ENCODE results near the gene GJD4. TPM values are rescaled to one million over a fixed set of nuclear protein-coding genes. Genes with fewer than 3 reads are reported as not detected.

GJD4 gene
- total RNA-seq, 4 donors from 2014 or later: not detected

DNA sequence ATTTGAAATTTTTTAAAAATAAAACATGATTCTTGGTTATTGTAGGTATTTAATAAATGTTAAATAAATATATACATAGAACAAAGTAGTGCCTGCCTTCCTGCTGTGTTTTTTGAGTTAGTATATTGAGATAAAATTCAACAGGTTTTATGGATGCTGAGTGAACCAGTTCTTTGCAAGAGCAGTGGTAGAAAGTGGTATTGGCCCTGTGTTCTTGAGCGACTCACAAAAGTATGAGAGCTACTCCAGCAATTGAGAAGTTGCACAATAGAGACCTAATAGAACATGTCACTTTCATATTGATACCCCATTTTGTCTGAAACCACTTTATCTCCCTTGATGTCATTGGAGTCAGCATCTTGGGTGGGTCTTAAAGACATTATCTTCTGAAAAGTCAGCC, 32.6 kb upstream of the GJD4 start:
- WGBS, 2 donors: 95 to 100% methylated on average over 1 of the region's 1 CpG

DNA sequence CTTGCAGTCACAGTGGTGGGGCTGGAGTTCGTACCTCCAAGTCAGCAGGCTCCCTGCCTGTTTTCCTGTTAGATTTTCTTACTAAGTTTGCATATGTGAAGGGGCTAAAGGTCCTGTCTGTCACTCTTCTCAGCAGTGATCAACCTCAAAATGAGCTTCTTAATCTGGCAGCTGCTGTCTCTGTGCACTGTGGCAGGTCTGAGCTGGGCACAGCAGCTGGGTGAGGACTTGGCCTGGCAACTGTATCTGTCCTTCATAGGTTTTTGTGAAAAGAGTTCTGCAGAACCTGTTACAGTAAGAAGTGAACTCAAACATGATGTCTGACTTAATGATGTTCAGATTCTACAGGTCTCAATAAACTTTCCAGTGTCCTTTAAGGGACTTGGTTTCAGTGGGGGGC, 31.3 kb upstream of the GJD4 start:
- TF ChIP-seq, protein P1, sequence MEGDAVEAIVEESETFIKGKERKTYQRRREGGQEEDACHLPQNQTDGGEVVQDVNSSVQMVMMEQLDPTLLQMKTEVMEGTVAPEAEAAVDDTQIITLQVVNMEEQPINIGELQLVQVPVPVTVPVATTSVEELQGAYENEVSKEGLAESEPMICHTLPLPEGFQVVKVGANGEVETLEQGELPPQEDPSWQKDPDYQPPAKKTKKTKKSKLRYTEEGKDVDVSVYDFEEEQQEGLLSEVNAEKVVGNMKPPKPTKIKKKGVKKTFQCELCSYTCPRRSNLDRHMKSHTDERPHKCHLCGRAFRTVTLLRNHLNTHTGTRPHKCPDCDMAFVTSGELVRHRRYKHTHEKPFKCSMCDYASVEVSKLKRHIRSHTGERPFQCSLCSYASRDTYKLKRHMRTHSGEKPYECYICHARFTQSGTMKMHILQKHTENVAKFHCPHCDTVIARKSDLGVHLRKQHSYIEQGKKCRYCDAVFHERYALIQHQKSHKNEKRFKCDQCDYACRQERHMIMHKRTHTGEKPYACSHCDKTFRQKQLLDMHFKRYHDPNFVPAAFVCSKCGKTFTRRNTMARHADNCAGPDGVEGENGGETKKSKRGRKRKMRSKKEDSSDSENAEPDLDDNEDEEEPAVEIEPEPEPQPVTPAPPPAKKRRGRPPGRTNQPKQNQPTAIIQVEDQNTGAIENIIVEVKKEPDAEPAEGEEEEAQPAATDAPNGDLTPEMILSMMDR (IDR thresholded peaks at IDR 0.05): no peak
- TF ChIP-seq POLR2A (IDR thresholded peaks at IDR 0.05): no peak
- H3K4me1 ChIP-seq: no peaks in the 10 kb centered on the region
- H3K36me3 ChIP-seq: peaks cover 0 to 63% (median 0%) of the 10 kb centered on the region in 3 donors
- 100% methylated on average over 1 of the region's 1 CpG for WGBS, 2 donors
- no peak overlapping the region for H3K4me3 ChIP-seq
- intact Hi-C loops (cut with DNase I): no loop called here
- DNase-seq: no peak
- no peaks in the 10 kb centered on the region for H3K9me3 ChIP-seq
- H3K27me3 ChIP-seq: peaks cover 0 to 4% (median 0%) of the 10 kb centered on the region in 4 donors
- no peak overlapping the region for H3K27ac ChIP-seq

More for the DNA sequence above, 32.6 kb upstream of the GJD4 start:
- TF ChIP-seq, protein P1 (IDR thresholded peaks at IDR 0.05): no peak
- TF ChIP-seq POLR2A (IDR thresholded peaks at IDR 0.05): no peak
- intact Hi-C loops (cut with DNase I): no loop called here
- Histone ChIP-seq H3K4me3 (no peak overlapping the region), H3K9me3 (no peaks in the 10 kb centered on the region), H3K36me3 (peaks cover 5 to 75% (median 5%) of the 10 kb centered on the region in 3 donors), H3K4me1 (no peaks in the 10 kb centered on the region), H3K27ac (no peak overlapping the region), H3K27me3 (no peaks in the 10 kb centered on the region)
- no peak for DNase-seq

DNA sequence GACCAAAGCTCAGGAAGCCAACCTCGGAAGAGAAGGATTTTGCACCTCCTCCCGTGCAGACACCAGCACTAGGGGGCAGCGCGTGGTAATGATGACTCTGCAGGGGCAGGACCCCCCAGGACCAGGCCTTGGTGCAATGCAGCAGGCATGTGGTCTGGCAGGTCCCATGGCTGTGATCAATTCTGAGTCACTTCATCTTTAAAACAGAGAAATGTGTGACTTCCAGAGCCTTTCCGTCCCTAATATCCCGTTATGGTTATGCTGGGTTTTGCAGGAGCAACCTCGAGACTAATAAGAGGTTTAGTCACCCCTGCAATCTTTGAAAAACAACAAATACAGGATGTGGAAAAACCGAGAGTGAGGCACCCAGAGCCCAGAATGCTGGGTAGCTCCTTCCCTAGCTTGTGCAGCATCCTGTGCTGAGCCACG, 30.2 kb upstream of the GJD4 start:
- intact Hi-C loops (cut with DNase I): no loop called here
- Histone ChIP-seq H3K4me1 (no peaks in the 10 kb centered on the region), H3K27ac (no peak overlapping the region), H3K9me3 (no peaks in the 10 kb centered on the region), H3K4me3 (no peak overlapping the region), H3K27me3 (peaks cover 0 to 10% (median 0%) of the 10 kb centered on the region in 4 donors), H3K36me3 (peaks cover 0 to 52% (median 0%) of the 10 kb centered on the region in 3 donors)
- DNase-seq: no peak
- TF ChIP-seq, protein P1 (IDR thresholded peaks at IDR 0.05): no peak
- TF ChIP-seq POLR2A (IDR thresholded peaks at IDR 0.05): no peak
- 79 to 87% methylated on average over 7 to 9 of the region's 9 CpGs for WGBS, 2 donors

DNA sequence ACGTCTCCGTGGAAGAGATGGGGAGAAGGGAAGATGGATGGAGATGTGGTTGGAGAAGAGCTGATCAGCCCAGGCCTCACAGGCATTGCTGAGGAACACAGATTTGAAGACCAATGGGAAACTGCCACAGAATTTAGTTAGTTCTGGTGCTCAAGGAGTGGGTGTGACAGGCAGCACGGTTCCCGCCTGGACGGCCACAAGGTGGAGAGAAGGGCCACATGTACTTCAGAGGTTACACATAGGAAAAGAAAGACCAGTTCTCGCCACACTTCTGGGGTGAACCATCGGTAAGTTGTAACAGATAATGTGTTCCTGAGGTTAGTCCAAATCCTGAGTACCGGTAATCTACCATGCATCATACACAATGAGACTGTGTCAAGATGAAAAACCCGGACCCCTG, 29.5 kb upstream of the GJD4 start:
- Histone ChIP-seq H3K36me3 (peaks cover 0 to 45% (median 0%) of the 10 kb centered on the region in 3 donors), H3K4me1 (no peaks in the 10 kb centered on the region), H3K27me3 (peaks cover 0 to 16% (median 0%) of the 10 kb centered on the region in 4 donors), H3K9me3 (no peaks in the 10 kb centered on the region), H3K27ac (no peak overlapping the region), H3K4me3 (no peak overlapping the region)
- intact Hi-C loops (cut with DNase I): no loop called here
- TF ChIP-seq, protein P1 (IDR thresholded peaks at IDR 0.05): no peak
- no peak for TF ChIP-seq POLR2A (IDR thresholded peaks at IDR 0.05)
- WGBS, 2 donors: 92 to 95% methylated on average over 9 of the region's 9 CpGs
- DNase-seq: no peak

DNA sequence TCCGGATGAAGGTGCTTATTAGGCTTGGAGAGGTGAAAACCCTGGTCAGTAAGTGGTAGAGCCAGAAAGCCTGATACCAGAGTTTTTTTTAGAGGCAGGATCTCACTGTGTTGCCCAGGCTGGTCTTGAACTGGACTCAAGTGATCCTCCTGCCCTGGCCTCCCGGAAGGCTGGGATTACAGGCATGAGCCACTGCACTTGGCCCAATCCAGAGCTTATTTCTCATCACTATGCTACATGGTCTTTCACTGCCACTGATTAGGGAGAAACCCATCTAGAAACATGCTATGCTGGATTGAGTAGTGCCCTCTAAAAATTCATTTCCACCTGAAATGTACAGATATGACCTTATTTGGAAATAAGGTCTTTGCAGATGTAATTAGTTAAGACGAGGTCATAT, 28.4 kb upstream of the GJD4 start:
- 81 to 95% methylated on average over 2 to 3 of the region's 3 CpGs for WGBS, 2 donors
- H3K4me1 ChIP-seq: no peaks in the 10 kb centered on the region
- H3K9me3 ChIP-seq: no peaks in the 10 kb centered on the region
- intact Hi-C loops (cut with DNase I): no loop called here
- no peak for DNase-seq
- H3K36me3 ChIP-seq: peaks cover 0 to 37% (median 0%) of the 10 kb centered on the region in 3 donors
- TF ChIP-seq, protein P1 (IDR thresholded peaks at IDR 0.05): no peak
- TF ChIP-seq POLR2A (IDR thresholded peaks at IDR 0.05): no peak
- H3K27me3 ChIP-seq: peaks cover 0 to 27% (median 0%) of the 10 kb centered on the region in 4 donors
- H3K27ac ChIP-seq: no peak overlapping the region
- H3K4me3 ChIP-seq: no peak overlapping the region

Measured in esophagus squamous epithelium (tissue), 5 donors.